Skeletal muscle satellite cell (primary cell): Measurements from ENCODE around the gene ZNF775.
A peak's percentile ranks its signal among the peaks of the same experiment; 100 is the strongest.

Experiments used
- H3K27me3 ChIP-seq: 2 replicates; pipeline ENCODE4 v1.7.0; 2013; ENCODE audit warnings: low read length; ENCODE audit not compliant: control insufficient read depth, insufficient read depth
- H3K36me3 ChIP-seq: 2 replicates; pipeline ENCODE4 v1.7.0; 2013; ENCODE audit warnings: mild to moderate bottlenecking, control low read depth, low read length; ENCODE audit not compliant: insufficient read depth
- H3K4me1 ChIP-seq: 2 replicates; pipeline ENCODE4 v1.7.0; 2013; ENCODE audit warnings: low read length; ENCODE audit not compliant: control insufficient read depth, insufficient read depth
- H3K4me2 ChIP-seq: 2 replicates; pipeline ENCODE4 v1.7.0; 2013; ENCODE audit warnings: mild to moderate bottlenecking, low read length
- H3K4me3 ChIP-seq: 2 replicates; pipeline ENCODE4 v1.7.0; 2013; ENCODE audit warnings: low read length
- H3K9ac ChIP-seq: 2 replicates; pipeline ENCODE4 v1.7.0; 2013; ENCODE audit warnings: mild to moderate bottlenecking, low read depth, low read length, moderate library complexity
- H3K9me3 ChIP-seq: replicated peaks from 2 replicates; pipeline ENCODE4 v1.7.0; 2013; ENCODE audit warnings: mild to moderate bottlenecking, control low read depth, low read length

ZNF775 gene

GRCh38 chr7:150371996-150372270, 7.2 kb upstream of the ZNF775 start:
- Histone ChIP-seq H3K27me3 (no peaks in the 10 kb centered on the region), H3K9ac (no peak overlapping the region), H3K36me3 (peaks cover 32% of the 10 kb centered on the region), H3K4me2 (no peak overlapping the region), H3K4me3 (no peak overlapping the region), H3K4me1 (peaks cover 26% of the 10 kb centered on the region), H3K9me3 (no peaks in the 10 kb centered on the region)

GRCh38 chr7:150372271-150373048, 6.7 kb upstream of the ZNF775 start:
- Histone ChIP-seq H3K4me2 (no peak overlapping the region), H3K36me3 (peaks cover 32% of the 10 kb centered on the region), H3K4me1 (peaks cover 27% of the 10 kb centered on the region), H3K4me3 (no peak overlapping the region), H3K9me3 (no peaks in the 10 kb centered on the region), H3K27me3 (no peaks in the 10 kb centered on the region), H3K9ac (no peak overlapping the region)

GRCh38 chr7:150373049-150373801, 5.9 kb upstream of the ZNF775 start:
- Histone ChIP-seq H3K4me2 (no peak overlapping the region), H3K4me3 (no peak overlapping the region), H3K27me3 (no peaks in the 10 kb centered on the region), H3K4me1 (peaks cover 27% of the 10 kb centered on the region), H3K9ac (no peak overlapping the region), H3K36me3 (peaks cover 32% of the 10 kb centered on the region), H3K9me3 (no peaks in the 10 kb centered on the region)

GRCh38 chr7:150374026-150374425, 5.1 kb upstream of the ZNF775 start:
- Histone ChIP-seq H3K4me1 (peaks cover 31% of the 10 kb centered on the region), H3K4me2 (no peak overlapping the region), H3K9ac (no peak overlapping the region), H3K4me3 (no peak overlapping the region), H3K36me3 (peaks cover 32% of the 10 kb centered on the region), H3K9me3 (no peaks in the 10 kb centered on the region), H3K27me3 (no peaks in the 10 kb centered on the region)

- H3K4me2 ChIP-seq: no peak overlapping the region
- no peaks in the 10 kb centered on the region for H3K9me3 ChIP-seq
- peaks cover 31% of the 10 kb centered on the region for H3K4me1 ChIP-seq
- H3K36me3 ChIP-seq: peaks cover 32% of the 10 kb centered on the region
- no peaks in the 10 kb centered on the region for H3K27me3 ChIP-seq
- H3K9ac ChIP-seq: no peak overlapping the region
- no peak overlapping the region for H3K4me3 ChIP-seq
These were observed 4.7 kb upstream of the ZNF775 start for GRCh38 chr7:150374472-150374871.

- no peaks in the 10 kb centered on the region for H3K27me3 ChIP-seq
- peaks cover 25% of the 10 kb centered on the region for H3K4me1 ChIP-seq
- H3K9me3 ChIP-seq: no peaks in the 10 kb centered on the region
- H3K4me3 ChIP-seq: no peak overlapping the region
- H3K36me3 ChIP-seq: peaks cover 32% of the 10 kb centered on the region
- H3K4me2 ChIP-seq: no peak overlapping the region
- no peak overlapping the region for H3K9ac ChIP-seq
These were observed 3.2 kb upstream of the ZNF775 start for GRCh38 chr7:150375662-150376521.

- Histone ChIP-seq H3K9me3 (no peaks in the 10 kb centered on the region), H3K4me2 (no peak overlapping the region), H3K4me3 (no peak overlapping the region), H3K4me1 (peaks cover 22% of the 10 kb centered on the region), H3K36me3 (peaks cover 26% of the 10 kb centered on the region), H3K9ac (no peak overlapping the region), H3K27me3 (no peaks in the 10 kb centered on the region)
These were observed 2.6 kb upstream of the ZNF775 start for GRCh38 chr7:150376560-150376959.

- Histone ChIP-seq H3K4me2 (no peak overlapping the region), H3K27me3 (no peaks in the 10 kb centered on the region), H3K9ac (no peak overlapping the region), H3K4me3 (no peak overlapping the region), H3K4me1 (peaks cover 22% of the 10 kb centered on the region), H3K36me3 (peaks cover 23% of the 10 kb centered on the region), H3K9me3 (no peaks in the 10 kb centered on the region)
These were observed 1.9 kb upstream of the ZNF775 start for GRCh38 chr7:150377196-150377595.

GRCh38 chr7:150377635-150378034, 1.5 kb upstream of the ZNF775 start:
- Histone ChIP-seq H3K4me3 (no peak overlapping the region), H3K4me1 (peaks cover 22% of the 10 kb centered on the region), H3K4me2 (no peak overlapping the region), H3K36me3 (peaks cover 19% of the 10 kb centered on the region), H3K27me3 (no peaks in the 10 kb centered on the region), H3K9me3 (no peaks in the 10 kb centered on the region), H3K9ac (peak overlapping the region; percentile 86)

GRCh38 chr7:150378115-150378852, 846 bp upstream of the ZNF775 start:
- Histone ChIP-seq H3K36me3 (peaks cover 13% of the 10 kb centered on the region), H3K4me2 (peak overlapping the region; percentile 92), H3K27me3 (no peaks in the 10 kb centered on the region), H3K4me3 (peak overlapping the region; percentile 92), H3K9ac (peak overlapping the region; percentile 86), H3K4me1 (peaks cover 22% of the 10 kb centered on the region), H3K9me3 (no peaks in the 10 kb centered on the region)
